ENCODE results near the gene TMEM63B.
"Not testable (repeated sequence)": the region's sequence is repeated elsewhere in the genome, so short reads cannot be mapped to it uniquely, and the experiment has no call there.

Gene TMEM63B

GRCh38 chr6:44090465-44090864 lies 36.9 kb upstream of the TMEM63B start:
- no peak for TF ChIP-seq CTCF (IDR thresholded peaks at IDR 0.05; ENCODE audit: borderline replicate concordance, insufficient read depth, low read depth, low read length)

GRCh38 chr6:44091356-44091755 lies 36.0 kb upstream of the TMEM63B start:
- H3K4me3 ChIP-seq (ENCODE audit: low read depth, low read length) = not testable (repeated sequence)

More at GRCh38 chr6:44090465-44090864, 36.9 kb upstream of the TMEM63B start:
- H3K4me3 ChIP-seq (ENCODE audit: low read depth, low read length) = no peak overlapping the region

- no peak for TF ChIP-seq CTCF (IDR thresholded peaks at IDR 0.05; ENCODE audit: borderline replicate concordance, insufficient read depth, low read depth, low read length)
- H3K4me3 ChIP-seq (ENCODE audit: low read depth, low read length) = no peak overlapping the region
These were observed 35.1 kb upstream of the TMEM63B start for GRCh38 chr6:44091981-44092884.

GRCh38 chr6:44093066-44093465 lies 34.3 kb upstream of the TMEM63B start:
- no peak overlapping the region for H3K4me3 ChIP-seq (ENCODE audit: low read depth, low read length)
- TF ChIP-seq CTCF (IDR thresholded peaks at IDR 0.05; ENCODE audit: borderline replicate concordance, insufficient read depth, low read depth, low read length) = no peak

GRCh38 chr6:44093750-44094402 lies 33.5 kb upstream of the TMEM63B start:
- H3K4me3 ChIP-seq (ENCODE audit: low read depth, low read length) = no peak overlapping the region
- TF ChIP-seq CTCF (IDR thresholded peaks at IDR 0.05; ENCODE audit: borderline replicate concordance, insufficient read depth, low read depth, low read length) = no peak

- no peak for TF ChIP-seq CTCF (IDR thresholded peaks at IDR 0.05; ENCODE audit: borderline replicate concordance, insufficient read depth, low read depth, low read length)
- no peak overlapping the region for H3K4me3 ChIP-seq (ENCODE audit: low read depth, low read length)
These were observed 32.7 kb upstream of the TMEM63B start for GRCh38 chr6:44094403-44095242.

GRCh38 chr6:44095243-44095623 lies 32.1 kb upstream of the TMEM63B start:
- not testable (repeated sequence) for H3K4me3 ChIP-seq (ENCODE audit: low read depth, low read length)
